Stomach (tissue), 4 donors: Measurements from ENCODE around the gene MCRIP2.

ENCODE experiments used
- CTCF ChIP-seq, 7 experiments: fragments of 450-650 bp in 4 of 7; fragments of 200-600 bp in 3 of 7; sonication (generic) in 3 of 7; IDR thresholded peaks; one replicate each; pipeline ENCODE4 v1.5.1; 2016 to 2019; ENCODE audit warnings: antibody characterized with exemption in 7 of 7, control low read depth in 2 of 7, mild to moderate bottlenecking in 1 of 7
- POLR2A ChIP-seq, 4 donors: fragments of 450-650 bp; IDR thresholded peaks; one replicate each; pipeline ENCODE4 v1.6.1; 2016; ENCODE audit warnings: antibody characterized with exemption in 4 of 4, control low read depth in 2 of 4, mild to moderate bottlenecking in 1 of 4, moderate library complexity in 1 of 4
- POLR2AphosphoS5 ChIP-seq, 3 donors: sonication (generic); formaldehyde crosslinking; IDR thresholded peaks; one replicate each; pipeline ENCODE4 v1.6.1; 2016; ENCODE audit warnings: antibody characterized with exemption in 3 of 3

- TF ChIP-seq CTCF (IDR thresholded peaks at IDR 0.05) (no peak), POLR2A (IDR thresholded peaks at IDR 0.05) (no peak), POLR2AphosphoS5 (IDR thresholded peaks at IDR 0.05) (no peak)
Observed at GRCh38 chr16:693364-693763, 51.7 kb downstream of the MCRIP2 start.
